KMS-11 (cell line): ENCODE data around the gene DIS3L2.

Experiments
- H2AFZ ChIP-seq: fragments of 200-600 bp; sonication (generic); 2 replicates; pipeline ENCODE4 v1.6.1; 2016; ENCODE audit warnings: antibody characterized with exemption, mixed run types, low read depth
- H3K27ac ChIP-seq: fragments of 200-600 bp; sonication (generic); 2 replicates; pipeline ENCODE4 v1.6.1; 2016; ENCODE audit warnings: mild to moderate bottlenecking, mixed run types
- H3K27me3 ChIP-seq: fragments of 200-600 bp; sonication (generic); 2 replicates; pipeline ENCODE4 v1.6.1; 2017; ENCODE audit warnings: mild to moderate bottlenecking, low read depth, mixed run types, moderate library complexity; ENCODE audit not compliant: insufficient read depth
- H3K36me3 ChIP-seq: fragments of 200-600 bp; sonication (generic); 2 replicates; pipeline ENCODE4 v1.6.1; 2017; ENCODE audit warnings: mild to moderate bottlenecking, mixed run types; ENCODE audit not compliant: insufficient read depth
- H3K4me1 ChIP-seq: fragments of 200-600 bp; sonication (generic); 2 replicates; pipeline ENCODE4 v1.6.1; 2016; ENCODE audit warnings: mild to moderate bottlenecking, low read depth, mixed run types; ENCODE audit not compliant: poor library complexity, severe bottlenecking
- H3K4me2 ChIP-seq: fragments of 200-600 bp; sonication (generic); 2 replicates; pipeline ENCODE4 v1.7.0; 2016; ENCODE audit warnings: mild to moderate bottlenecking, mixed run types
- H3K4me3 ChIP-seq: fragments of 200-600 bp; sonication (generic); IDR thresholded peaks from 2 replicates; pipeline ENCODE4 v1.6.1; 2017; ENCODE audit warnings: low read depth, low read length, mixed read lengths; ENCODE audit not compliant: insufficient read depth
- H3K79me2 ChIP-seq: fragments of 200-600 bp; sonication (generic); 2 replicates; pipeline ENCODE4 v1.6.1; 2016; ENCODE audit warnings: low read depth, mixed run types; ENCODE audit not compliant: insufficient read depth
- H3K9ac ChIP-seq: fragments of 200-600 bp; sonication (generic); 2 replicates; pipeline ENCODE4 v1.6.1; 2016; ENCODE audit warnings: mild to moderate bottlenecking, mixed run types
- H4K20me1 ChIP-seq: fragments of 200-600 bp; sonication (generic); 2 replicates; pipeline ENCODE4 v1.6.1; 2016; ENCODE audit warnings: mild to moderate bottlenecking, mixed run types; ENCODE audit not compliant: insufficient read depth
- TF ChIP-seq, protein P1 (sequence below): fragments of 200-600 bp; sonication (generic); conservative IDR thresholded peaks from 2 replicates; pipeline ENCODE4 v1.6.1; 2017; ENCODE audit warnings: low read depth, mild to moderate bottlenecking, antibody characterized with exemption, low read length, moderate library complexity, mixed read lengths

The DIS3L2 gene

DNA sequence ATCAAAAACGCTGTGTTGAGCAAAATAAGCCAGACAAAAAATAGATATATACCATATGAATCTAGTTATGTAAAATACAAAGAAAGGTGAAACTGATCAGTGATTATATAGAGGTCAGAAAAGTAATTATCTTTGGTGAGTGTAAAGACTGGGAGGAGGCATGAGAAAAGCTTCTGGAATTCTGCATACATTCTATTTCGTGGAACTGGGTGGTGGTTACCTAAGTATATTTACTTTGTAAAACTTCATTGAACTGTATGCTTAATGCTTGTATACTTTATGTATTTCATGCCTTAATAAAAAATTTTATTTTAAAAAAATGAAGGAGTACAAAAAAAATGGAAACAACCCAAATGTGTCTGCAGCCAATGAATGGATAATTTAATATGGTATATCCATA is 263.9 kb downstream of the DIS3L2 start:
- H4K20me1 ChIP-seq, result no peaks in the 10 kb centered on the region
- no peak overlapping the region for H3K4me3 ChIP-seq
- no peak overlapping the region for H3K4me2 ChIP-seq
- H2AFZ ChIP-seq, result no peak overlapping the region
- no peak overlapping the region for H3K9ac ChIP-seq
- H3K4me1 ChIP-seq, result no peaks in the 10 kb centered on the region
- H3K79me2 ChIP-seq, result no peaks in the 10 kb centered on the region
- TF ChIP-seq, protein P1, sequence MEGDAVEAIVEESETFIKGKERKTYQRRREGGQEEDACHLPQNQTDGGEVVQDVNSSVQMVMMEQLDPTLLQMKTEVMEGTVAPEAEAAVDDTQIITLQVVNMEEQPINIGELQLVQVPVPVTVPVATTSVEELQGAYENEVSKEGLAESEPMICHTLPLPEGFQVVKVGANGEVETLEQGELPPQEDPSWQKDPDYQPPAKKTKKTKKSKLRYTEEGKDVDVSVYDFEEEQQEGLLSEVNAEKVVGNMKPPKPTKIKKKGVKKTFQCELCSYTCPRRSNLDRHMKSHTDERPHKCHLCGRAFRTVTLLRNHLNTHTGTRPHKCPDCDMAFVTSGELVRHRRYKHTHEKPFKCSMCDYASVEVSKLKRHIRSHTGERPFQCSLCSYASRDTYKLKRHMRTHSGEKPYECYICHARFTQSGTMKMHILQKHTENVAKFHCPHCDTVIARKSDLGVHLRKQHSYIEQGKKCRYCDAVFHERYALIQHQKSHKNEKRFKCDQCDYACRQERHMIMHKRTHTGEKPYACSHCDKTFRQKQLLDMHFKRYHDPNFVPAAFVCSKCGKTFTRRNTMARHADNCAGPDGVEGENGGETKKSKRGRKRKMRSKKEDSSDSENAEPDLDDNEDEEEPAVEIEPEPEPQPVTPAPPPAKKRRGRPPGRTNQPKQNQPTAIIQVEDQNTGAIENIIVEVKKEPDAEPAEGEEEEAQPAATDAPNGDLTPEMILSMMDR, result no peak
- H3K27me3 ChIP-seq, result no peaks in the 10 kb centered on the region
- no peak overlapping the region for H3K27ac ChIP-seq
- no peaks in the 10 kb centered on the region for H3K36me3 ChIP-seq

DNA sequence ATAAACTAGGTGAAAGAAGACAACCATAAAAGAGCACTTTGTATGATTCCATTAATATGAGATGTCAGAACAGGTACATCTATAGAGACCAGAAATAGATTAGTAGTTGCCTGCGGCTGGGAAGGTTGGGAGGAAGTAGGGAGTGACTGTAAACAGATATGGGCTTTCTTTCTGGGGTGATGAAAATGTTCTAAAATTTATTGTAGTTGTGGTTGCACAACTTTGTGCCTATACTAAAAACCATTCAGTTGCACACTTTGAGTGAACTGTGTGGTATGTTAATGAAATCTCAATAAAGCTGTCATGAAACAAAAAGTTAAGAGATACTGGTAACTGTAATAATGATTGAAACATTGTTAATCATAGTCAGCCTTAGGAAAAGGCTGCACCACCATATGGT is 264.4 kb downstream of the DIS3L2 start:
- H3K79me2 ChIP-seq, result no peaks in the 10 kb centered on the region
- no peak overlapping the region for H3K9ac ChIP-seq
- H3K4me3 ChIP-seq, result no peak overlapping the region
- H3K27me3 ChIP-seq, result no peaks in the 10 kb centered on the region
- no peaks in the 10 kb centered on the region for H4K20me1 ChIP-seq
- TF ChIP-seq, protein P1, result no peak
- no peak overlapping the region for H3K27ac ChIP-seq
- no peak overlapping the region for H2AFZ ChIP-seq
- no peaks in the 10 kb centered on the region for H3K4me1 ChIP-seq
- H3K36me3 ChIP-seq, result no peaks in the 10 kb centered on the region
- H3K4me2 ChIP-seq, result no peak overlapping the region

DNA sequence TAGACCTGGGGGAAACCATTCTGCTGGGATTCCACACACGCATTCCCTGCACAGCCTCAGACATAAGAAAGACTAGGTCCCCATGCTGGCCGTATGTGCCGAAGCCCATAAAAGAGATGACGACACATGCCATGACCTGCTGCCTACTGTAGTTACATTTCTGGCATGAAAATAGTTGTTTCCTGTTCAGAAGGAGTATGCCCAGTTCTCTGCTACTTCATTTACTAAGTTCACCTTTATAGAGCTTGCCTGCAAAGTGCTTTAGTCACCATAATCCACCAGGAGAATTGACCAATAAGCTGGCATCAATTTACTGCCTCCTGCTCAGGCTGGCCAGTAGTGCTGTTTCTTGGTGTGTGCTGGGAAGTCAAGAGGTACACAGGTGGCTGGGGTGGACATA is 266.8 kb downstream of the DIS3L2 start:
- no peak overlapping the region for H3K9ac ChIP-seq
- no peaks in the 10 kb centered on the region for H3K27me3 ChIP-seq
- no peak overlapping the region for H3K4me2 ChIP-seq
- H3K4me1 ChIP-seq, result no peaks in the 10 kb centered on the region
- TF ChIP-seq, protein P1, result no peak
- H4K20me1 ChIP-seq, result no peaks in the 10 kb centered on the region
- H3K27ac ChIP-seq, result no peak overlapping the region
- H2AFZ ChIP-seq, result no peak overlapping the region
- H3K79me2 ChIP-seq, result no peaks in the 10 kb centered on the region
- no peak overlapping the region for H3K4me3 ChIP-seq
- no peaks in the 10 kb centered on the region for H3K36me3 ChIP-seq

DNA sequence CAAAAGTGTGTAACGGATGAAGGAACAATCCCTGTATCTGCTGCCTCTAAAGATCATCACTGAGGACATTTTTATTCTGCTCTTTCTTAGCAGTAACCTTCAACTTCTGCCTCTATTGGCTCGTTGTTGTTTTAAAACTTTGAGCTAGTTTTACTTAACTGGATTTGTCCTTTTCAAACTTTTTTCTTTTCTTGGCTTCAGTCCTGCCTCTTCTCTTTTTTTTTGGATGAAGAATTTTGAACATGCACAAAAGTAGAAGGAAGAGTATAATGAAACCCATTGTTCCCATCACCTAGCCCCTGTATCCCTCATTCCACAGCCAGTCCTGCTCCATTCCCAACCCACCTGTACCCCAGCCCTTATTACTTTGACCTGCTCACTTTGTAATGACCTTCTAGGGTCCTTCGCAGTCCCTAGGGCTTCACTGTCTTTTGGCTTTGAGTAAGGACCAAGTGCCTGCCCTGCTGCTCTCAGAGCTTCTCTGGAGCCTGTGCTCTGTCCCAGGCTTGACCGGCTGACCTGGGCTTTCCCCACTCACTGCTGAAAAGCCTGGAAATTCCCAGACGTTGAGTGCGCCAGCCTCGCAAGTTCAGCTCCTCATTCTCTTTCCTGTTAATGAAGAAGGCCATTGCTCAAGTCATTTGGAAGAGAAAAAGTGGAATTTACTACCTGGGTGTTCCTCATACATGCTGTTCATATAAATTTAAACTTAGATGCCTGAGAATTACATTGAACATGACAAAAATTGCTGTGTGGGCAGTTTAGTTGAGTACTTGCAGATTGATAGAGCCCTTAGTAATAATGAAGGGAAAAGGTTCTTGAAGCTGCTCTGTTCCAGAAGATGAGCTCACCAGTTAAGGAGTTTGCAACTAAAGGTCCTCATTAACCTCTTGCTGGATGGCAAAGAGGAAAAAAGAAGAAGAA is 267.7 kb downstream of the DIS3L2 start:
- H3K79me2 ChIP-seq, result no peaks in the 10 kb centered on the region
- no peaks in the 10 kb centered on the region for H4K20me1 ChIP-seq
- H3K9ac ChIP-seq, result no peak overlapping the region
- no peak overlapping the region for H3K27ac ChIP-seq
- H3K4me2 ChIP-seq, result no peak overlapping the region
- no peaks in the 10 kb centered on the region for H3K27me3 ChIP-seq
- TF ChIP-seq, protein P1, result no peak
- H3K36me3 ChIP-seq, result no peaks in the 10 kb centered on the region
- no peaks in the 10 kb centered on the region for H3K4me1 ChIP-seq
- H3K4me3 ChIP-seq, result no peak overlapping the region
- no peak overlapping the region for H2AFZ ChIP-seq
